ENCODE data around the gene RIPK1. TPM values are rescaled to one million over a fixed set of nuclear protein-coding genes. Genes with fewer than 3 reads are reported as not detected.

RIPK1 gene
- total RNA-seq, 5 donors from 2014 or later (not counting 1 experiment from before 2014, with no cell fraction given), result 22.5 to 33.8 (median 31.7) TPM

- POLR2A ChIA-PET, result interaction anchor here in 1 of 2 donors (0.9 kb wide), 1 partner anchor 15 kb away, joined by 3 read pairs; no protein-coding TSS in a partner anchor
- Histone ChIP-seq H3K4me3 (ENCODE audit: control insufficient read depth in 1 of 2, extremely low read depth in 1 of 2, low read length in 1 of 2) (no peak overlapping the region), H3K27me3 (replicated peaks in 1 of 2; ENCODE audit: control insufficient read depth in 2 of 2, extremely low read depth in 1 of 2, insufficient read depth in 2 of 2, low read length in 1 of 2) (no peaks in the 10 kb centered on the region), H3K36me3 (ENCODE audit: control insufficient read depth in 2 of 2, extremely low read depth in 1 of 2, insufficient read depth in 1 of 2, low read length in 1 of 2) (peaks cover 0 to 20% of the 10 kb centered on the region in 2 donors), H3K27ac (ENCODE audit: low read length) (no peak overlapping the region), H3K4me1 (ENCODE audit: control insufficient read depth in 1 of 2, extremely low read depth in 1 of 2, insufficient read depth in 2 of 2, low read length in 2 of 2) (no peaks in the 10 kb centered on the region), H3K9me3 (no peaks in the 10 kb centered on the region)
- H3K36me3 Mint-ChIP-seq, result peaks cover 54% of the 10 kb centered on the region
- no peaks in the 10 kb centered on the region for H3K9me3 Mint-ChIP-seq
- H3K27ac Mint-ChIP-seq, result no peak overlapping the region
- DNase-seq (no peak), ATAC-seq (replicated peaks in 1 of 4) (no peak)
- CTCF ChIA-PET, result no interaction called here
- peaks cover 0 to 6% (median 0%) of the 10 kb centered on the region in 3 donors for H3K4me1 Mint-ChIP-seq
- no peaks in the 10 kb centered on the region for H3K27me3 Mint-ChIP-seq
- no peak overlapping the region for H3K4me3 Mint-ChIP-seq
- WGBS (ENCODE audit: insufficient coverage), result 75% methylated on average over 1 of the region's 1 CpG
These were observed 70.0 kb downstream of the RIPK1 start for GRCh38 chr6:3138341-3138740.

GRCh38 chr6:3139090-3139903 lies 71.0 kb downstream of the RIPK1 start:
- H3K27me3 ChIP-seq (replicated peaks in 1 of 2; ENCODE audit: control insufficient read depth in 2 of 2, extremely low read depth in 1 of 2, insufficient read depth in 2 of 2, low read length in 1 of 2), result no peaks in the 10 kb centered on the region
- 59% methylated on average over 5 of the region's 14 CpGs for WGBS (ENCODE audit: insufficient coverage)
- Mint-ChIP-seq H3K27me3 (no peaks in the 10 kb centered on the region), H3K4me1 (peaks cover 0 to 6% (median 0%) of the 10 kb centered on the region in 3 donors), H3K36me3 (peaks cover 57% of the 10 kb centered on the region), H3K4me3 (no peak overlapping the region), H3K27ac (no peak overlapping the region), H3K9me3 (no peaks in the 10 kb centered on the region)
- ChIA-PET POLR2A (no interaction called here), CTCF (no interaction called here)
- ATAC-seq (replicated peaks in 1 of 4) (no peak), DNase-seq (peak in 1 of 35 experiments; percentile 9)
- no peak overlapping the region for H3K27ac ChIP-seq (ENCODE audit: low read length)
- H3K4me1 ChIP-seq (ENCODE audit: control insufficient read depth in 1 of 2, extremely low read depth in 1 of 2, insufficient read depth in 2 of 2, low read length in 2 of 2), result no peaks in the 10 kb centered on the region
- H3K9me3 ChIP-seq, result no peaks in the 10 kb centered on the region
- H3K36me3 ChIP-seq (ENCODE audit: control insufficient read depth in 2 of 2, extremely low read depth in 1 of 2, insufficient read depth in 1 of 2, low read length in 1 of 2), result peaks cover 4 to 20% of the 10 kb centered on the region in 2 donors
- no peak overlapping the region for H3K4me3 ChIP-seq (ENCODE audit: control insufficient read depth in 1 of 2, extremely low read depth in 1 of 2, low read length in 1 of 2)

- peaks cover 58% of the 10 kb centered on the region for H3K36me3 Mint-ChIP-seq
These were observed 71.9 kb downstream of the RIPK1 start for GRCh38 chr6:3140201-3140600.

GRCh38 chr6:3142536-3142935 lies 74.2 kb downstream of the RIPK1 start:
- H3K36me3 ChIP-seq (ENCODE audit: control insufficient read depth in 2 of 2, extremely low read depth in 1 of 2, insufficient read depth in 1 of 2, low read length in 1 of 2), result peaks cover 4 to 12% of the 10 kb centered on the region in 2 donors
- ChIA-PET POLR2A (no interaction called here), CTCF (no interaction called here)
- H3K27ac ChIP-seq (ENCODE audit: low read length), result no peak overlapping the region
- no peaks in the 10 kb centered on the region for H3K4me1 ChIP-seq (ENCODE audit: control insufficient read depth in 1 of 2, extremely low read depth in 1 of 2, insufficient read depth in 2 of 2, low read length in 2 of 2)
- H3K9me3 ChIP-seq, result no peaks in the 10 kb centered on the region
- ATAC-seq (replicated peaks in 1 of 4) (no peak), DNase-seq (no peak)
- H3K4me1 Mint-ChIP-seq, result peaks cover 0 to 11% (median 0%) of the 10 kb centered on the region in 3 donors
- no peaks in the 10 kb centered on the region for H3K27me3 ChIP-seq (replicated peaks in 1 of 2; ENCODE audit: control insufficient read depth in 2 of 2, extremely low read depth in 1 of 2, insufficient read depth in 2 of 2, low read length in 1 of 2)
- H3K27me3 Mint-ChIP-seq, result no peaks in the 10 kb centered on the region
- no peak overlapping the region for H3K27ac Mint-ChIP-seq
- peaks cover 44% of the 10 kb centered on the region for H3K36me3 Mint-ChIP-seq
- no peak overlapping the region for H3K4me3 Mint-ChIP-seq
- H3K4me3 ChIP-seq (ENCODE audit: control insufficient read depth in 1 of 2, extremely low read depth in 1 of 2, low read length in 1 of 2), result no peak overlapping the region
- H3K9me3 Mint-ChIP-seq, result no peaks in the 10 kb centered on the region

More at GRCh38 chr6:3140201-3140600, 71.9 kb downstream of the RIPK1 start:
- H3K4me3 ChIP-seq (ENCODE audit: control insufficient read depth in 1 of 2, extremely low read depth in 1 of 2, low read length in 1 of 2), result no peak overlapping the region
- no peak overlapping the region for H3K4me3 Mint-ChIP-seq
- no peak overlapping the region for H3K27ac ChIP-seq (ENCODE audit: low read length)
- DNase-seq, result no peak
- ChIA-PET CTCF (interaction anchor here in 1 of 2 donors (0.5 to 0.8 kb wide), 2 partner anchors 87 to 111 kb away, joined by 3 read pairs; no protein-coding TSS in a partner anchor), POLR2A (no interaction called here)
- no peak for ATAC-seq (replicated peaks in 1 of 4)
- no peaks in the 10 kb centered on the region for H3K9me3 ChIP-seq
- H3K27me3 Mint-ChIP-seq, result no peaks in the 10 kb centered on the region
- peaks cover 4 to 20% of the 10 kb centered on the region in 2 donors for H3K36me3 ChIP-seq (ENCODE audit: control insufficient read depth in 2 of 2, extremely low read depth in 1 of 2, insufficient read depth in 1 of 2, low read length in 1 of 2)
- H3K9me3 Mint-ChIP-seq, result no peaks in the 10 kb centered on the region
- 97% methylated on average over 20 of the region's 20 CpGs for WGBS (ENCODE audit: insufficient coverage)
- peaks cover 0 to 11% (median 0%) of the 10 kb centered on the region in 3 donors for H3K4me1 Mint-ChIP-seq
- H3K27me3 ChIP-seq (replicated peaks in 1 of 2; ENCODE audit: control insufficient read depth in 2 of 2, extremely low read depth in 1 of 2, insufficient read depth in 2 of 2, low read length in 1 of 2), result no peaks in the 10 kb centered on the region
- H3K4me1 ChIP-seq (ENCODE audit: control insufficient read depth in 1 of 2, extremely low read depth in 1 of 2, insufficient read depth in 2 of 2, low read length in 2 of 2), result no peaks in the 10 kb centered on the region
- H3K27ac Mint-ChIP-seq, result no peak overlapping the region

GRCh38 chr6:3143158-3143557 lies 74.9 kb downstream of the RIPK1 start:
- H3K4me1 Mint-ChIP-seq, result peaks cover 0 to 11% (median 0%) of the 10 kb centered on the region in 3 donors
- DNase-seq (no peak), ATAC-seq (replicated peaks in 1 of 4) (no peak)
- Histone ChIP-seq H3K4me3 (ENCODE audit: control insufficient read depth in 1 of 2, extremely low read depth in 1 of 2, low read length in 1 of 2) (no peak overlapping the region), H3K4me1 (ENCODE audit: control insufficient read depth in 1 of 2, extremely low read depth in 1 of 2, insufficient read depth in 2 of 2, low read length in 2 of 2) (no peaks in the 10 kb centered on the region), H3K27ac (ENCODE audit: low read length) (no peak overlapping the region), H3K36me3 (ENCODE audit: control insufficient read depth in 2 of 2, extremely low read depth in 1 of 2, insufficient read depth in 1 of 2, low read length in 1 of 2) (peaks cover 4 to 8% of the 10 kb centered on the region in 2 donors), H3K27me3 (replicated peaks in 1 of 2; ENCODE audit: control insufficient read depth in 2 of 2, extremely low read depth in 1 of 2, insufficient read depth in 2 of 2, low read length in 1 of 2) (no peaks in the 10 kb centered on the region), H3K9me3 (no peaks in the 10 kb centered on the region)
- no peaks in the 10 kb centered on the region for H3K9me3 Mint-ChIP-seq
- no peak overlapping the region for H3K4me3 Mint-ChIP-seq
- H3K27ac Mint-ChIP-seq, result no peak overlapping the region
- peaks cover 46% of the 10 kb centered on the region for H3K36me3 Mint-ChIP-seq
- CTCF ChIA-PET, result no interaction called here
- POLR2A ChIA-PET, result no interaction called here
- no peaks in the 10 kb centered on the region for H3K27me3 Mint-ChIP-seq
- 100% methylated on average over 2 of the region's 6 CpGs for WGBS (ENCODE audit: insufficient coverage)

GRCh38 chr6:3144571-3144970 lies 76.3 kb downstream of the RIPK1 start:
- no peak for DNase-seq
- peaks cover 0 to 5% (median 0%) of the 10 kb centered on the region in 3 donors for H3K4me1 Mint-ChIP-seq
- H3K27me3 ChIP-seq (replicated peaks in 1 of 2; ENCODE audit: control insufficient read depth in 2 of 2, extremely low read depth in 1 of 2, insufficient read depth in 2 of 2, low read length in 1 of 2), result no peaks in the 10 kb centered on the region
- H3K36me3 Mint-ChIP-seq, result peaks cover 37% of the 10 kb centered on the region
- no peak overlapping the region for H3K27ac ChIP-seq (ENCODE audit: low read length)
- H3K27me3 Mint-ChIP-seq, result no peaks in the 10 kb centered on the region
- no peak overlapping the region for H3K4me3 Mint-ChIP-seq
- H3K27ac Mint-ChIP-seq, result no peak overlapping the region
- peaks cover 6 to 7% of the 10 kb centered on the region in 2 donors for H3K36me3 ChIP-seq (ENCODE audit: control insufficient read depth in 2 of 2, extremely low read depth in 1 of 2, insufficient read depth in 1 of 2, low read length in 1 of 2)
- H3K9me3 ChIP-seq, result no peaks in the 10 kb centered on the region
- no peak for ATAC-seq (replicated peaks in 1 of 4)
- H3K9me3 Mint-ChIP-seq, result no peaks in the 10 kb centered on the region
- POLR2A ChIA-PET, result interaction anchor here in 1 of 2 donors (0.7 kb wide), 1 partner anchor 82 kb away, joined by 13 read pairs; no protein-coding TSS in a partner anchor
- no peaks in the 10 kb centered on the region for H3K4me1 ChIP-seq (ENCODE audit: control insufficient read depth in 1 of 2, extremely low read depth in 1 of 2, insufficient read depth in 2 of 2, low read length in 2 of 2)
- CTCF ChIA-PET, result no interaction called here
- WGBS (ENCODE audit: insufficient coverage), result 93% methylated on average over 4 of the region's 8 CpGs
- no peak overlapping the region for H3K4me3 ChIP-seq (ENCODE audit: control insufficient read depth in 1 of 2, extremely low read depth in 1 of 2, low read length in 1 of 2)
